HepG2 (cell line): ENCODE results near the gene AP3D1. TPM values are rescaled to one million over a fixed set of nuclear protein-coding genes. Genes with fewer than 3 reads are reported as not detected.

Experiments
- NFE2L2 ChIP-seq: fragments of 150-350 bp; IDR thresholded peaks from 2 replicates; pipeline ENCODE4 v1.6.1; 2014; ENCODE audit warnings: low read length
- SIN3B ChIP-seq: fragments of 150-350 bp; IDR thresholded peaks from 2 replicates; pipeline ENCODE4 v1.6.1; 2014; ENCODE audit warnings: low read length
- ZBTB38 ChIP-seq: sonication (generic); formaldehyde crosslinking; IDR thresholded peaks from 2 replicates; pipeline ENCODE4 v1.5.1; 2020; ENCODE audit warnings: mild to moderate bottlenecking, missing genetic modification reagents
- ZFAT ChIP-seq: sonication (generic); formaldehyde crosslinking; conservative IDR thresholded peaks from 2 replicates; pipeline ENCODE4 v1.8.1; 2023; ENCODE audit warnings: missing genetic modification reagents, inconsistent platforms
- ZNF703 ChIP-seq: sonication (generic); formaldehyde crosslinking; IDR thresholded peaks from 2 replicates; pipeline ENCODE4 v1.5.1; 2020; ENCODE audit warnings: missing genetic modification reagents, mild to moderate bottlenecking, moderate library complexity, borderline replicate concordance
- polyA plus RNA-seq, 8 experiments: library from polyadenylated mRNA; depleted of rRNA in 3 of 8; stranded (reverse) in 7 of 8; unstranded in 1 of 8; fragments of >200 nt; fragmentation: Illumina TruSeq in 4 of 8; extraction: Trizol in 4 of 8; gene quantifications; 2 replicates each; pipeline versions ENCODE4 v1.2.1 to v1.2.3, GENCODE V29; 2011 to 2016; ENCODE audit warnings: low read depth in 4 of 8, missing spikeins in 1 of 8, mixed read lengths in 1 of 8; ENCODE audit not compliant: insufficient read depth in 1 of 8
- total RNA-seq, 5 experiments: library from RNA; depleted of rRNA; stranded (reverse); fragments of >200 nt; fragmentation: Illumina TruSeq; extraction: Trizol; gene quantifications; 2 replicates each; pipeline ENCODE4 v1.2.3, GENCODE V29; 2016; ENCODE audit warnings: low read depth in 1 of 5
- TF ChIP-seq, protein P1 (sequence below): sonication (generic); formaldehyde crosslinking; IDR thresholded peaks from 2 replicates; pipeline ENCODE4 v1.4.0; 2020; ENCODE audit warnings: missing genetic modification reagents
- TF ChIP-seq, protein P2 (sequence below): sonication (generic); formaldehyde crosslinking; IDR thresholded peaks from 2 replicates; pipeline ENCODE4 v1.4.0; 2020; ENCODE audit warnings: missing genetic modification reagents, borderline replicate concordance
- TF ChIP-seq, protein P3 (sequence below): sonication (generic); formaldehyde crosslinking; IDR thresholded peaks from 2 replicates; pipeline ENCODE4 v1.5.0; 2020; ENCODE audit warnings: missing genetic modification reagents

AP3D1 gene
- total and polyA plus RNA-seq, 2 of the 13 experiments (the other 11 are each of a cell fraction or from before 2014, with no cell fraction given): 68.0 to 82.6 TPM

GRCh38 chr19:2148482-2149135 is 2.8 kb downstream of the AP3D1 start (continued):
- no peak for TF ChIP-seq ZNF703 (CRISPR knock-in tag)
- TF ChIP-seq, protein P1, sequence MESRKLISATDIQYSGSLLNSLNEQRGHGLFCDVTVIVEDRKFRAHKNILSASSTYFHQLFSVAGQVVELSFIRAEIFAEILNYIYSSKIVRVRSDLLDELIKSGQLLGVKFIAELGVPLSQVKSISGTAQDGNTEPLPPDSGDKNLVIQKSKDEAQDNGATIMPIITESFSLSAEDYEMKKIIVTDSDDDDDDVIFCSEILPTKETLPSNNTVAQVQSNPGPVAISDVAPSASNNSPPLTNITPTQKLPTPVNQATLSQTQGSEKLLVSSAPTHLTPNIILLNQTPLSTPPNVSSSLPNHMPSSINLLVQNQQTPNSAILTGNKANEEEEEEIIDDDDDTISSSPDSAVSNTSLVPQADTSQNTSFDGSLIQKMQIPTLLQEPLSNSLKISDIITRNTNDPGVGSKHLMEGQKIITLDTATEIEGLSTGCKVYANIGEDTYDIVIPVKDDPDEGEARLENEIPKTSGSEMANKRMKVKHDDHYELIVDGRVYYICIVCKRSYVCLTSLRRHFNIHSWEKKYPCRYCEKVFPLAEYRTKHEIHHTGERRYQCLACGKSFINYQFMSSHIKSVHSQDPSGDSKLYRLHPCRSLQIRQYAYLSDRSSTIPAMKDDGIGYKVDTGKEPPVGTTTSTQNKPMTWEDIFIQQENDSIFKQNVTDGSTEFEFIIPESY (CRISPR knock-in tag): peak; percentile 73; the same call in 1 of the 2 replicates
- TF ChIP-seq, protein P2, sequence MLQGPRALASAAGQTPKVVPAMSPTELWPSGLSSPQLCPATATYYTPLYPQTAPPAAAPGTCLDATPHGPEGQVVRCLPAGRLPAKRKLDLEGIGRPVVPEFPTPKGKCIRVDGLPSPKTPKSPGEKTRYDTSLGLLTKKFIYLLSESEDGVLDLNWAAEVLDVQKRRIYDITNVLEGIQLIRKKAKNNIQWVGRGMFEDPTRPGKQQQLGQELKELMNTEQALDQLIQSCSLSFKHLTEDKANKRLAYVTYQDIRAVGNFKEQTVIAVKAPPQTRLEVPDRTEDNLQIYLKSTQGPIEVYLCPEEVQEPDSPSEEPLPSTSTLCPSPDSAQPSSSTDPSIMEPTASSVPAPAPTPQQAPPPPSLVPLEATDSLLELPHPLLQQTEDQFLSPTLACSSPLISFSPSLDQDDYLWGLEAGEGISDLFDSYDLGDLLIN (CRISPR knock-in tag): no peak
- no peak for TF ChIP-seq NFE2L2
- TF ChIP-seq ZFAT: no peak
- no peak for TF ChIP-seq SIN3B
- TF ChIP-seq, protein P3, sequence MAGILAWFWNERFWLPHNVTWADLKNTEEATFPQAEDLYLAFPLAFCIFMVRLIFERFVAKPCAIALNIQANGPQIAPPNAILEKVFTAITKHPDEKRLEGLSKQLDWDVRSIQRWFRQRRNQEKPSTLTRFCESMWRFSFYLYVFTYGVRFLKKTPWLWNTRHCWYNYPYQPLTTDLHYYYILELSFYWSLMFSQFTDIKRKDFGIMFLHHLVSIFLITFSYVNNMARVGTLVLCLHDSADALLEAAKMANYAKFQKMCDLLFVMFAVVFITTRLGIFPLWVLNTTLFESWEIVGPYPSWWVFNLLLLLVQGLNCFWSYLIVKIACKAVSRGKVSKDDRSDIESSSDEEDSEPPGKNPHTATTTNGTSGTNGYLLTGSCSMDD (CRISPR knock-in tag): no peak
- peak; percentile 20; the same call in 1 of the 2 replicates for TF ChIP-seq ZBTB38 (CRISPR knock-in tag)
